DMS53 treated with DMSO at 0.1 percent for 48 hours (cell line): ENCODE measurements around the gene ZNF83.
"Not testable (repeated sequence)": the region's sequence is repeated elsewhere in the genome, so short reads cannot be mapped to it uniquely, and the experiment has no call there.

Experiments used
- DNase-seq: peaks from one replicate; lab custom pipeline; 2025; ENCODE audit not compliant: unreplicated experiment; lab: John Stamatoyannopoulos, UW

ZNF83 gene

DNA sequence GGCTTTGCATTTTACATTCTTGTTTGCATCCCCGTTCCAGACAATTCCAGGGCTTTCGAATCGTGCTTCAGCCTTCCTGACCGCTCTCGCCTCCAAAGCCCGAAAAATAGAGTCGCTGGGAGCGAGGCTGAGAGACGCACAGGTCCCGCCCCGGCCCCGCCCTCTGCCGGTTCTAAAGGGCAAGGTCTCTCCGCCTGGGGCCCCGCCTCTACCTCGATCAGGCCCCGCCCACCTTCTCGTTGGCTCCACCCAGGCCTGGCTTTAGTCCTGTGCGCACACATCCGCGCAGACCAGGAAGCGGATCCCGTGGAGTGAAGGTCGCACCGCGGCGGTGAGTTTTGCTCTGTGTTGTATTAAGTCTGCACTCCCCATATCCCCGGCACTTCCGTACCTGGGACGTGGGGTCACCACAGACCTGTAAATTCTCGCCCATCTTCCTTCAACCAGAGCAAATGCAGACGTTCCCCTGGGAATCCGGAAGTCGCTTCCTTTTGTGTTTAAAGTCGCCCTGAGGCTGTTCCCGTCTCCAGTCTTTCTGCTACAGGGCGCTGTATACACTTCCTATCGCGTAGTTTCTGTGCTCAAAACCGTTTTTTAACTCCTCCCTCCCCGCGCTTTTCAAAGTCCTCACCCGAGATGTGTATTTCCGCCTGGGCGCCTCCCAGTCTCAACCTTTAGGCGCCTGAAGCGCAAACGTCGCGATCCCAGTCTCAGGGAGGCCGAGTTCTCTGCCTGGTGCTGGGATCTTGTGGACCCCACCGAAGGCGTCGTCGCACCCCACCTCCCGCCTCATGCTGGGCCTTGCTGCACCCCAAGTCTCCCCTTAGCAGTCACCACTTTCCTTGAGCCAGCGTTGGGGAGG is 67.9 kb downstream of the ZNF83 start, which contains the start of gene ZNF701:
TSS of gene ZNF701 (plus strand) at position 288 of the 862 bp plus-strand sequence. CDS start 3,861 bp downstream, outside the sequence.
- peak; percentile 82 for DNase-seq

DNA sequence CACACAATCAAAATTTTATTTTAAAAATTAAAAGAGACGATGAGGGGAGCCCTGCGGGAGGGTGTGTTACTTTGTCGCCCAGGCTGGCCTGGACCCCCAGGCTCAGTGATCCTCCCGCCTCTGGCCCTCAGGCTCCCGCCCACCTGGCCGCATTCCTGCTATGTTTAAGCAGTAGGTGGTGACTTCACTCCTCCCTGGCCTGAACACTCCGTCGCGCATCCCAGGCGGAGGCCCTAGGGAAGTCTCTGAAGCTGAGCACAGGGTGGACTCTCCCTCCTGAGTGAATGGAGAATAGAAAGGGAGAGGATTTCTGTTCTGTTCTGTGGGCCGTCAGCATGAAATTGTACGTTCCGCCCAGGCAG is 68.5 kb downstream of the ZNF83 start:
- DNase-seq = not testable (repeated sequence)

DNA sequence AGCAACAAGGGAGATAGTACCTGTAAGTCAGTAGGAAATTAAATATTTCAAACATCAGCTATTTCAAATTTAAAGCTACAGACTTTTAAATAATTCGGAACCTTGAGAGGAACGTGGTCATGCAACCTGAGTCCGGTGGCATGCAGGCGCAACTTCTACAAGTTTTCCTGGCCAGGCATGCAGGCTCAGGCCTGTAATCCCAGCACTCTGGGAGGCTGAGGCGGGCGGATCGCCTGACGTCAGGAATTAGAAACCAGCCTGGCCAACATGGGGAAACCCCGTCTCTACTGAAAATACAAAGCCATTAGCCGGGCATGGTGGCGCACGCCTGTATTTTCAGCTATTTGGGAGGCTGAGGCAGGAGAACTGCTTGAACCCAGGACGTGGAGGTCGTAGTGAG is 70.2 kb downstream of the ZNF83 start:
- DNase-seq = no peak

DNA sequence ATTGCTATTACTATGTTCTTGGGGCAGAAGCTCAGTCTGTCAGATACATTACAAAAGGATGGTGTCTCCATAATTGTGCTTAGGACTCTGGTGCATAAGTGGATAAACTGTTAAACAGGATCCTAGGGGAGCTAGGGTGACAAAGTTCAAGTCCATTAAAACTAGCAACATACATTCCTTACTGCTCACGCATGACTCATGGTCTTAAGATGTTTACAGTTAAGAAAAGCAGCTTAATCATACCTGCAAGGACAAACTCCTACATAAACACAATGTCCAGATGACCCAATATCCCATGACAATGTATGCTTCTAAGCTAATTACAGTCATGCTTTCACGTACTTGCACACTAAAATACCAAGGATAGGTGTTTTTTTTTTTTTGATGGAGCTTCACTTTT is 71.6 kb downstream of the ZNF83 start:
- DNase-seq = no peak

DNA sequence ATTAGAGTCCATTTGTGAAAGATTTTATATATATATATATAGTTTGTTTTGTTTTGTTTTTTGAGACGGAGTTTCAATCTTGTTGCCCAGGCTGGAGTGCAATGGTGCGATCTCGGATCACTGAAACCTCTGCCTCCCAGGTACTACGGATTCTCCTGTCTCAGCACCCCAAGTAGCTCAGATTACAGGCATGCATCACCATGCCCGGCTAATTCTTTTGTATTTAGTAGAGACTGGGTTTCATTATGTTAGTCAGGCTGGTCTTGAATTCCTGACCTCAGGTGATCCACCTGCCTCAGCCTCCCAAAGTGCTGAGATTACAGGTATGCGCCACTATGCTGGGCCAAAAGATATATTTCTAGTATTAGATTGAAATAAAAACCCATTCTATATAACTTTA is 72.0 kb downstream of the ZNF83 start:
- no peak for DNase-seq
